Left ventricle myocardium inferior (tissue), 1 donor: ENCODE measurements around the gene KLHL20. TPM values are rescaled to one million over a fixed set of nuclear protein-coding genes. Genes with fewer than 3 reads are reported as not detected.
"Not testable (repeated sequence)": the region's sequence is repeated elsewhere in the genome, so short reads cannot be mapped to it uniquely, and the experiment has no call there.

Source experiments
- DNase-seq: peaks from one replicate; pipeline ENCODE4 v3.0.0-alpha.2; 2020
- H3K27ac ChIP-seq: fragments of 200-600 bp; replicated peaks from 2 replicates; pipeline ENCODE4 v1.8.0; 2021
- H3K27me3 ChIP-seq: fragments of 200-600 bp; 2 replicates; pipeline ENCODE4 v1.8.0; 2021; ENCODE audit warnings: low read depth
- H3K36me3 ChIP-seq: fragments of 200-600 bp; 2 replicates; pipeline ENCODE4 v1.8.0; 2021
- H3K4me1 ChIP-seq: fragments of 200-600 bp; 2 replicates; pipeline ENCODE4 v1.8.0; 2021
- H3K4me3 ChIP-seq: fragments of 200-600 bp; 2 replicates; pipeline ENCODE4 v1.8.0; 2021; ENCODE audit warnings: mild to moderate bottlenecking, moderate library complexity
- H3K9me3 ChIP-seq: fragments of 200-600 bp; replicated peaks from 2 replicates; pipeline ENCODE4 v1.8.0; 2021
- intact Hi-C: fragments of 100-400 bp; cut with micrococcal nuclease; formaldehyde crosslinking; loops from one replicate; pipeline ENCODE4 v1.11.0; 2022
- total RNA-seq: library from RNA; stranded (reverse); fragmentation: NEBNext Ultra II Directional; extraction: Animal tissue kit (Norgen Biotek cat#: 25700); gene quantifications from one replicate; pipeline ENCODE4 v1.2.1, GENCODE V29; 2021
- TF ChIP-seq, protein P1 (sequence below): fragments of 200-600 bp; IDR thresholded peaks from 2 replicates; pipeline ENCODE4 v1.8.0; 2021; ENCODE audit warnings: antibody characterized with exemption, mild to moderate bottlenecking, borderline replicate concordance
- donor health status: DM: no; HTN: yes; CAD: no; lungs with severe emphysema.

Gene KLHL20
- total RNA-seq, 1 donor from 2014 or later, result 16.2 TPM

- intact Hi-C loops, result no loop called here
Measured at GRCh38 chr1:173688300-173688699, 26.5 kb upstream of the KLHL20 start.

DNA sequence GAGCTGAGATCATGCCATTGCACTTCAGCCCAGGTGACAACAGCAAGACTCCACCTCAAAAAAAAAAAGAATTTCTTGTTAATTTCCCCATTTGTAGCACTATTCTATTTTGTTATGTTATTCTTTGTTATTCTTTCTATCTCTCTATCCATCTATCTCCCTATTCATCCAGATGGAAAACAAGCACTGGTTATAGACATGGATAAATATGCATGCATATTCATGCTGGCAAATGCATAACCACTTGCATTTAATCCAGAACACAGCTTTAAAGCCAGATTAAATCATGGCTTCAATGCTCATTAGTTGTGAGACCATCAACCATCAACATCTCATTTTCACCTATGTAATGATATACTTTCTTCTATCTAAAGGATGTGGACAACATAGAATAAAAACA, 21.5 kb upstream of the KLHL20 start:
- H3K4me1 ChIP-seq, result no peaks in the 10 kb centered on the region
- TF ChIP-seq, protein P1, sequence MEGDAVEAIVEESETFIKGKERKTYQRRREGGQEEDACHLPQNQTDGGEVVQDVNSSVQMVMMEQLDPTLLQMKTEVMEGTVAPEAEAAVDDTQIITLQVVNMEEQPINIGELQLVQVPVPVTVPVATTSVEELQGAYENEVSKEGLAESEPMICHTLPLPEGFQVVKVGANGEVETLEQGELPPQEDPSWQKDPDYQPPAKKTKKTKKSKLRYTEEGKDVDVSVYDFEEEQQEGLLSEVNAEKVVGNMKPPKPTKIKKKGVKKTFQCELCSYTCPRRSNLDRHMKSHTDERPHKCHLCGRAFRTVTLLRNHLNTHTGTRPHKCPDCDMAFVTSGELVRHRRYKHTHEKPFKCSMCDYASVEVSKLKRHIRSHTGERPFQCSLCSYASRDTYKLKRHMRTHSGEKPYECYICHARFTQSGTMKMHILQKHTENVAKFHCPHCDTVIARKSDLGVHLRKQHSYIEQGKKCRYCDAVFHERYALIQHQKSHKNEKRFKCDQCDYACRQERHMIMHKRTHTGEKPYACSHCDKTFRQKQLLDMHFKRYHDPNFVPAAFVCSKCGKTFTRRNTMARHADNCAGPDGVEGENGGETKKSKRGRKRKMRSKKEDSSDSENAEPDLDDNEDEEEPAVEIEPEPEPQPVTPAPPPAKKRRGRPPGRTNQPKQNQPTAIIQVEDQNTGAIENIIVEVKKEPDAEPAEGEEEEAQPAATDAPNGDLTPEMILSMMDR, result no peak
- peaks cover 29% of the 10 kb centered on the region for H3K27me3 ChIP-seq
- DNase-seq, result no peak
- H3K36me3 ChIP-seq, result no peaks in the 10 kb centered on the region
- H3K4me3 ChIP-seq, result no peak overlapping the region
- no peak overlapping the region for H3K27ac ChIP-seq
- intact Hi-C loops, result no loop called here
- no peaks in the 10 kb centered on the region for H3K9me3 ChIP-seq

More at GRCh38 chr1:173688300-173688699, 26.5 kb upstream of the KLHL20 start:
- Histone ChIP-seq H3K4me1 (no peaks in the 10 kb centered on the region), H3K4me3 (no peak overlapping the region), H3K27me3 (peaks cover 29% of the 10 kb centered on the region), H3K27ac (no peak overlapping the region), H3K36me3 (no peaks in the 10 kb centered on the region), H3K9me3 (no peaks in the 10 kb centered on the region)
- no peak for DNase-seq
- TF ChIP-seq, protein P1, result no peak

DNA sequence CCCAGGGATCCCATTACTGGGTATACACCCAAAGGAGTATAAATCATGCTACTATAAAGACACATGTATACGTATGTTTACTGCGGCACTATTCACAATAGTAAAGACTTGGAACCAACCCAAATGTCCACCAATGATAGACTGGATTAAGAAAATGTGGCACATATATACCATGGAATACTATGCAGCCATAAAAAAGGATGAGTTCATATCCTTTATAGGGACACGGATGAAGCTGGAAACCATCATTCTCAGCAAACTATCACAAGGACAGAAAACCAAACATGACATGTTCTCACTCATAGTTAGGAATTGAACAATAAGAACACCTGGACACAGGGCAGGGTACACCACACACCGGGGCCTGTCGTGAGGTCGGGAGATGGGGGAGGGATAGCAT, 13.5 kb upstream of the KLHL20 start:
- intact Hi-C loops, H3K36me3 ChIP-seq, H3K27me3 ChIP-seq, H3K9me3 ChIP-seq, H3K4me3 ChIP-seq, H3K27ac ChIP-seq, H3K4me1 ChIP-seq, DNase-seq: not testable (repeated sequence)

DNA sequence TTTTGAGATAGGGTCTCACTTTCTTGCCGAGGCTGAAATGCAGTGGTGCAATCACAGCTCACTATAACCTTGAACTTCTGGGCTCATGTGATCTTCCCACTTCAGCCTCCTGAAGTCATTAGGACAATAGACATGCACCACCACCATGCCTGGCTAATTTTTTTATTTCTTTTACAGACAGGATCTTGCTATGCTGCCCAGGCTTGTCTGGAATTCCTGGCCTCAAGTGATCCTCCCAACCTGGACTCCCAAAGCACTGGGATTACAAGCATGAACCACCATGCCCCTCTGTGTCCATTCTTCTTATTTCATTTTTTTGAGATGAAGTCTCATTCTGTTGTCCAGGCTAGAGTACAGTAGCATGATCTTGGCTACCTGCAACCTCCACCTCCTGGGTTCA, 12.0 kb upstream of the KLHL20 start:
- intact Hi-C loops, result no loop called here
- Histone ChIP-seq H3K27me3 (no peaks in the 10 kb centered on the region), H3K4me3 (no peak overlapping the region), H3K9me3 (no peaks in the 10 kb centered on the region), H3K27ac (no peak overlapping the region), H3K36me3 (no peaks in the 10 kb centered on the region), H3K4me1 (no peaks in the 10 kb centered on the region)
- DNase-seq, result no peak
- TF ChIP-seq, protein P1, result no peak

GRCh38 chr1:173705117-173705516, 9.7 kb upstream of the KLHL20 start:
- Histone ChIP-seq H3K27me3 (peaks cover under 1% of the 10 kb centered on the region), H3K4me3 (no peak overlapping the region), H3K4me1 (no peaks in the 10 kb centered on the region), H3K9me3 (no peaks in the 10 kb centered on the region), H3K36me3 (no peaks in the 10 kb centered on the region), H3K27ac (no peak overlapping the region)
- DNase-seq, result no peak
- intact Hi-C loops, result no loop called here
- TF ChIP-seq, protein P1, result no peak

DNA sequence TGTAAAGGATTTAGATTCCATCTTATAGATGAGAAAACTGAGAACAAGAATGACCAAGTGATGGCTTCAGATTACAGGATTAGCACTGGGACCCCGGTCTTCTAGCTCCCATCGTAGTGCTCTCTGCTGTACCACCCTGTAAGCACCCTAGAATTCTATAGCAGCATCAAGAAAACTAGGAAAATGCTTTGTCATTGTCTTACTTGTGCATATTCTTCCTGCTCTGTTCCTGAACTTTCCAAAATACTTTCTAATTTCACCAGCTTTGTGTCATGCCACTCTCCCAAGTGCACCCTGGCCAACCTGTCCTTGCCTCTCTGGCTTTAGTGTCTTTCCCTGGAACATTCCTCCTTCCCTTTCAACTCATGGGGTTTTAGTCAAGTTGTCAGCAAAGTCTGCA, 6.0 kb upstream of the KLHL20 start:
- Histone ChIP-seq H3K4me1 (no peaks in the 10 kb centered on the region), H3K9me3 (no peaks in the 10 kb centered on the region), H3K36me3 (no peaks in the 10 kb centered on the region), H3K4me3 (no peak overlapping the region), H3K27ac (no peak overlapping the region), H3K27me3 (peaks cover 9% of the 10 kb centered on the region)
- intact Hi-C loops, result no loop called here
- no peak for DNase-seq
- TF ChIP-seq, protein P1, result no peak
